ENCODE results near the gene PCOLCE2.

GRCh38 chr3:142929109-142929508, 40.2 kb upstream of the PCOLCE2 start:
- TF ChIP-seq EZH2 (IDR thresholded peaks at IDR 0.05) (no peak), CTCF (IDR thresholded peaks at IDR 0.05) (peak; percentile 51)
